Heart left ventricle (tissue), 16 donors: Measurements from ENCODE around the gene PDE5A. TPM values are rescaled to one million over a fixed set of nuclear protein-coding genes. Genes with fewer than 3 reads are reported as not detected.

Source experiments
- ATAC-seq, 4 donors: fragments of 200-7000 bp; cut with Tn5 transposase; one replicate each; pipeline ENCODE4 v1.9.1; 2020 to 2022; ENCODE audit warnings: moderate library complexity in 4 of 4, mild to moderate bottlenecking in 3 of 4, moderate number of reproducible peaks in 1 of 4
- DNase-seq, 5 donors: peaks; one replicate each; pipeline ENCODE4 v3.0.0-alpha.2; 2020
- H3K27ac ChIP-seq, 12 donors: fragments of 200-600 bp; sonication (generic) in 4 of 12; one replicate each; pipeline versions ENCODE4 v1.5.0 to v1.8.0; 2016 to 2022; ENCODE audit warnings: mild to moderate bottlenecking in 2 of 12
- H3K27me3 ChIP-seq, 9 donors: fragments of 200-600 bp; sonication (generic) in 2 of 9; one replicate each; pipeline versions ENCODE4 v1.5.1 to v1.8.0; 2016 to 2022; ENCODE audit warnings: mild to moderate bottlenecking in 3 of 9
- H3K36me3 ChIP-seq, 9 donors: fragments of 200-600 bp; sonication (generic) in 2 of 9; one replicate each; pipeline versions ENCODE4 v1.5.0 to v1.8.0; 2018 to 2022; ENCODE audit warnings: mild to moderate bottlenecking in 2 of 9
- H3K4me1 ChIP-seq, 12 donors: fragments of 200-600 bp; sonication (generic) in 4 of 12; one replicate each; pipeline versions ENCODE4 v1.5.0 to v1.8.0; 2016 to 2022; ENCODE audit warnings: mild to moderate bottlenecking in 3 of 12
- H3K4me3 ChIP-seq, 12 donors: fragments of 200-600 bp; sonication (generic) in 4 of 12; one replicate each; pipeline versions ENCODE4 v1.5.0 to v1.8.0; 2017 to 2022; ENCODE audit warnings: mild to moderate bottlenecking in 9 of 12, moderate library complexity in 4 of 12
- H3K9me3 ChIP-seq, 12 donors: fragments of 200-600 bp; sonication (generic) in 4 of 12; one replicate each; pipeline versions ENCODE4 v1.5.0 to v1.8.0; 2016 to 2022; ENCODE audit warnings: mild to moderate bottlenecking in 1 of 12
- CTCF ChIP-seq, 12 donors: fragments of 200-600 bp; sonication (generic) in 4 of 12; IDR thresholded peaks; one replicate each; pipeline versions ENCODE4 v1.5.0 to v1.8.0; 2018 to 2022; ENCODE audit warnings: antibody characterized with exemption in 12 of 12, mild to moderate bottlenecking in 5 of 12
- POLR2A ChIP-seq, 2 donors: fragments of 450-650 bp; IDR thresholded peaks; one replicate each; pipeline ENCODE4 v1.6.1; 2017; ENCODE audit warnings: antibody characterized with exemption in 2 of 2, mild to moderate bottlenecking in 2 of 2, moderate library complexity in 2 of 2
- WGBS, 4 donors: extraction: QIAGEN DNeasy Blood & Tissue Kit in 2 of 4; methylation state at CpG; one replicate each; pipeline versions ENCODE4 v1.1.5 to v1.1.7; 2013 to 2018; 5-methylcytosine and 5-hydroxymethylcytosine counted together
- intact Hi-C, 10 donors: fragments of 100-400 bp; cut with DNase I; formaldehyde crosslinking; loops; one replicate each; pipeline versions ENCODE4 v1.11.1 to v1.14.2; 2022
- polyA plus RNA-seq, 2 donors: library from polyadenylated mRNA; stranded (reverse); fragments of 200-250 nt; gene quantifications; one replicate each; pipeline ENCODE4 v1.2.3, GENCODE V29; 2013
- total RNA-seq, 9 donors: library from RNA; depleted of rRNA in 2 of 9; stranded (reverse); fragments of >200 nt in 2 of 9; fragmentation: NEBNext Ultra II Directional in 3 of 9; extraction: Animal tissue kit (Norgen Biotek cat#: 25700) in 3 of 9; gene quantifications; one replicate each; pipeline versions ENCODE4 v1.1.0 to v1.2.4, GENCODE V29; 2016 to 2023
- donor health status: ischemic (EF 13 %, LVEDD 7.1; RV severe dilation, severe dysfunction).
- donor health status: healthy with polysubstance abuse.
- donor health status: DM: no; HTN: yes; CAD: no.
- donor health status: DM: no; HTN: no; CAD: no.
- donor health status: ischemic (EF 25% LVEDD 6.9; RV normal size, moderate dysfunction).
- donor health status: ischemic (EF 25% LVEDD 5.7; RV mildly dilated, moderate dysfunction).
- donor health status: healthy.
- donor health status: DM: yes; HTN: yes; CAD: no.
- donor health status: ischemic (EF 35%, LVEDD 5.7; RV mildly dilated, moderate dysfunction).
- donor health status: nonischemic (EF 11% LVEDD 7.7; RV severe dilation, severe dysfunction).
- donor health status: DM: yes; HTN: yes; CAD: no.
- donor health status: PGD.
- donor health status: ischemic (EF 29% LVEDD 5.4; RV normal size, mild dysfunction).
- donor health status: nonischemic (EF 23%, LVEDD 6.1; RV moderate dilation, normal function).

PDE5A gene
- total and polyA plus RNA-seq, 11 donors, result 1.6 to 20.6 (median 7.3) TPM

GRCh38 chr4:119632216-119632615 lies 3.6 kb upstream of the PDE5A start:
- 84 to 93% (median 88%) methylated on average over 1 of the region's 1 CpG for WGBS, 4 donors
- H3K4me3 ChIP-seq, result no peak overlapping the region
- intact Hi-C loops, result loop anchor here in 1 of 10 donors (5.0 kb wide), 1 partner anchor 415 kb away; no protein-coding TSS in a partner anchor

GRCh38 chr4:119629142-119629471 lies 503 bp upstream of the PDE5A start:
- intact Hi-C loops, result loop anchor here (1.0 to 10.0 kb wide), 15 partner anchors 64 to 424 kb away; no protein-coding TSS in a partner anchor
- no peak for DNase-seq
- peak in 3 of 4 donors; percentile 36 to 58 (median 50) for ATAC-seq

More at GRCh38 chr4:119632216-119632615, 3.6 kb upstream of the PDE5A start:
- DNase-seq (no peak), ATAC-seq (no peak)
- Histone ChIP-seq H3K9me3 (no peaks in the 10 kb centered on the region), H3K27ac (no peak overlapping the region), H3K4me1 (peaks cover 0 to 14% (median 3%) of the 10 kb centered on the region in 12 donors), H3K36me3 (no peaks in the 10 kb centered on the region), H3K27me3 (peaks cover 0 to 29% (median 0%) of the 10 kb centered on the region in 9 donors)
- TF ChIP-seq CTCF (IDR thresholded peaks at IDR 0.05) (no peak), POLR2A (IDR thresholded peaks at IDR 0.05) (no peak)

GRCh38 chr4:119627267-119628255 lies 1.0 kb downstream of the PDE5A start:
- WGBS, 4 donors, result 0 to 1% (median 1%) methylated on average over 22 to 90 of the region's 90 CpGs
- peaks cover 0 to 21% (median 3%) of the 10 kb centered on the region in 12 donors for H3K4me1 ChIP-seq
- H3K27me3 ChIP-seq, result peaks cover 0 to 35% (median 0%) of the 10 kb centered on the region in 9 donors
- ATAC-seq (peak; percentile 70 to 82 (median 74)), DNase-seq (peak; percentile 64 to 84 (median 75))
- intact Hi-C loops, result loop anchor here (1.0 to 10.0 kb wide), 15 partner anchors 63 to 425 kb away; no protein-coding TSS in a partner anchor
- H3K9me3 ChIP-seq, result no peaks in the 10 kb centered on the region
- TF ChIP-seq CTCF (IDR thresholded peaks at IDR 0.05) (peak; percentile 14 to 87 (median 54)), POLR2A (IDR thresholded peaks at IDR 0.05) (no peak)
- peak overlapping the region; percentile 51 to 87 (median 80) for H3K4me3 ChIP-seq
- H3K36me3 ChIP-seq, result no peaks in the 10 kb centered on the region
- H3K27ac ChIP-seq, result peak overlapping the region; percentile 76 to 95 (median 87)

More at GRCh38 chr4:119629142-119629471, 503 bp upstream of the PDE5A start:
- WGBS, 4 donors, result 1 to 6% (median 2%) methylated on average over 10 to 12 of the region's 12 CpGs
- Histone ChIP-seq H3K27me3 (peaks cover 0 to 39% (median 0%) of the 10 kb centered on the region in 9 donors), H3K36me3 (no peaks in the 10 kb centered on the region), H3K27ac (peak overlapping the region in 11 of 12 donors; percentile 82 to 95 (median 87)), H3K4me1 (peaks cover 0 to 19% (median 3%) of the 10 kb centered on the region in 12 donors), H3K4me3 (peak overlapping the region; percentile 51 to 87 (median 80)), H3K9me3 (no peaks in the 10 kb centered on the region)
- no peak for TF ChIP-seq POLR2A (IDR thresholded peaks at IDR 0.05)
- no peak for TF ChIP-seq CTCF (IDR thresholded peaks at IDR 0.05)

GRCh38 chr4:119626943-119627266 lies 1.7 kb downstream of the PDE5A start:
- ATAC-seq (no peak), DNase-seq (no peak)
- intact Hi-C loops, result loop anchor here (2.0 to 10.0 kb wide), 10 partner anchors 62 to 425 kb away; no protein-coding TSS in a partner anchor
- no peaks in the 10 kb centered on the region for H3K9me3 ChIP-seq
- peaks cover 0 to 35% (median 0%) of the 10 kb centered on the region in 9 donors for H3K27me3 ChIP-seq
- H3K36me3 ChIP-seq, result no peaks in the 10 kb centered on the region
- peak overlapping the region; percentile 76 to 95 (median 87) for H3K27ac ChIP-seq
- H3K4me1 ChIP-seq, result peaks cover 0 to 21% (median 3%) of the 10 kb centered on the region in 12 donors
- peak overlapping the region; percentile 51 to 87 (median 80) for H3K4me3 ChIP-seq
- WGBS, 4 donors, result 1 to 5% (median 3%) methylated on average over 18 of the region's 18 CpGs
- no peak for TF ChIP-seq POLR2A (IDR thresholded peaks at IDR 0.05)
- no peak for TF ChIP-seq CTCF (IDR thresholded peaks at IDR 0.05)
